RWPE1 (cell line): ENCODE results near the gene ITGAL.

Source experiments
- CTCF ChIA-PET: fragments of 350-600 bp; sonication (Branson Sonifier 250); formaldehyde crosslinking; extraction: SDS; loops from one replicate; lab custom pipeline; 2021; lab: Yijun Ruan, JAX
- POLR2A ChIA-PET: fragments of 400-600 bp; formaldehyde crosslinking; extraction: SDS; loops from one replicate; lab custom pipeline; 2020; ENCODE audit warnings: antibody characterized with exemption; ENCODE audit not compliant: low non-redundant PET; lab: Yijun Ruan, JAX
- DNase-seq: peaks from one replicate; pipeline ENCODE4 v3.0.0; 2012; ENCODE audit warnings: low spot score
- H3K27ac ChIP-seq: fragments of 450-650 bp; 2 replicates; pipeline ENCODE4 v1.5.1; 2017
- TF ChIP-seq, protein P1 (sequence below): fragments of 450-650 bp; conservative IDR thresholded peaks from 2 replicates; pipeline ENCODE4 v1.5.1; 2017; ENCODE audit warnings: low read depth, mild to moderate bottlenecking

ITGAL gene

GRCh38 chr16:30437511-30438046 lies 35.0 kb upstream of the ITGAL start:
- ChIA-PET POLR2A (interaction anchor here (0.6 kb wide), 1 partner anchor 22 kb away, joined by 5 read pairs; no protein-coding TSS in a partner anchor), CTCF (interaction anchor here (0.7 kb wide), 1 partner anchor 331 kb away, joined by 4 read pairs; no protein-coding TSS in a partner anchor)
- no peak overlapping the region for H3K27ac ChIP-seq
- TF ChIP-seq, protein P1, sequence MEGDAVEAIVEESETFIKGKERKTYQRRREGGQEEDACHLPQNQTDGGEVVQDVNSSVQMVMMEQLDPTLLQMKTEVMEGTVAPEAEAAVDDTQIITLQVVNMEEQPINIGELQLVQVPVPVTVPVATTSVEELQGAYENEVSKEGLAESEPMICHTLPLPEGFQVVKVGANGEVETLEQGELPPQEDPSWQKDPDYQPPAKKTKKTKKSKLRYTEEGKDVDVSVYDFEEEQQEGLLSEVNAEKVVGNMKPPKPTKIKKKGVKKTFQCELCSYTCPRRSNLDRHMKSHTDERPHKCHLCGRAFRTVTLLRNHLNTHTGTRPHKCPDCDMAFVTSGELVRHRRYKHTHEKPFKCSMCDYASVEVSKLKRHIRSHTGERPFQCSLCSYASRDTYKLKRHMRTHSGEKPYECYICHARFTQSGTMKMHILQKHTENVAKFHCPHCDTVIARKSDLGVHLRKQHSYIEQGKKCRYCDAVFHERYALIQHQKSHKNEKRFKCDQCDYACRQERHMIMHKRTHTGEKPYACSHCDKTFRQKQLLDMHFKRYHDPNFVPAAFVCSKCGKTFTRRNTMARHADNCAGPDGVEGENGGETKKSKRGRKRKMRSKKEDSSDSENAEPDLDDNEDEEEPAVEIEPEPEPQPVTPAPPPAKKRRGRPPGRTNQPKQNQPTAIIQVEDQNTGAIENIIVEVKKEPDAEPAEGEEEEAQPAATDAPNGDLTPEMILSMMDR: no peak
- DNase-seq: no peak

- no peak overlapping the region for H3K27ac ChIP-seq
- ChIA-PET CTCF (no interaction called here), POLR2A (interaction anchor here (0.6 kb wide), 1 partner anchor 63 kb away, joined by 14 read pairs; no protein-coding TSS in a partner anchor)
- DNase-seq: no peak
- TF ChIP-seq, protein P1: no peak
Measured at GRCh38 chr16:30438835-30439234, 33.7 kb upstream of the ITGAL start.

DNA sequence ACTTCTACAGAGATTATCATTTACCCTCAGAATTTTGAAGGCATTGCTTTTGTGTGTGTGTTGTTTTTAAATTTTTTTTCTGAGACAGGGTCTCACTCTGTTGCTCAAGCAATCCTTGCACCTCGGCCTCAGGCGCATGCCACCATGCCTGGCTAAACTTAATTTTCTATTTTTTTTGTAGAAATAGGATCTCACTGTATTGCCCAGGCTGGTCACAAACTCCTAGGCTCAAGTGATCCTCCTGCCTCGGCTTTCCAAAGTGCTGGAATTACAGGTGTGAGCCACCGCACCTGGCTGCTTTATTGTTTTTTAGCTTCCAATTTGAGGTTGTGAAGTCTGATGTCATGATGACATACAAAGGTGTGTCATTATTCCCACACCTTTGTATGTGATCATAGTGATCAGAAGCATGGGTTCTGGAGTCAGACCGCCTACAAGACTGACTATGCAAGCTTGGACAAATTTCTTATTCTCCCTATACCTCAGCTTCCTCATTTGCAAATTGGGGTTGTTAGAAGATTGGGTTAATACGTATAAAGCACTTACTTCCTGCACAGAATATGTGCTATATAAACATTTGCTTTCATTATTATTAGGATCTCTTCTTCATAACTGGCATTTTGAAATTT lies 32.7 kb upstream of the ITGAL start:
- TF ChIP-seq, protein P1: no peak
- no peak for DNase-seq
- POLR2A ChIA-PET: no interaction called here
- no peak overlapping the region for H3K27ac ChIP-seq
- CTCF ChIA-PET: no interaction called here

DNA sequence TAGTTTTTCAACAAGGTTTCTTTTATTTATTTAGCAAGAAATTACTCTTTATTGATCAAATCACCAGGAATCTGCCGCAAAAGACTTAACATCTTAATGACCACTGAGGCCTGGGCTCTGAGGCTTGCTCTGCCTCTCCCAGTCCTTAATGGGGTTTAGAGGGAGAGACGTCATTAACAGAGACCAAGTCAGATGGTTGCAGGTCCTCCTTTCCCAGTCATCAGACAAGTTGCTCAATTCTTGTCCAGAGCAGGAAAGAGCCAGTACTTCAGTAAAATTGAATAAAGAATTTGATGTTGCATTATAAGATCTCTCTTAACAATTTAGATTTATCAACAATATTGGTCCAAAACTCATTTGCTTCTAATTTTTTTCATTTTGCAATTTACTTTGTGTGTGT lies 28.9 kb upstream of the ITGAL start:
- POLR2A ChIA-PET: no interaction called here
- TF ChIP-seq, protein P1: no peak
- CTCF ChIA-PET: no interaction called here
- DNase-seq: no peak
- no peak overlapping the region for H3K27ac ChIP-seq

DNA sequence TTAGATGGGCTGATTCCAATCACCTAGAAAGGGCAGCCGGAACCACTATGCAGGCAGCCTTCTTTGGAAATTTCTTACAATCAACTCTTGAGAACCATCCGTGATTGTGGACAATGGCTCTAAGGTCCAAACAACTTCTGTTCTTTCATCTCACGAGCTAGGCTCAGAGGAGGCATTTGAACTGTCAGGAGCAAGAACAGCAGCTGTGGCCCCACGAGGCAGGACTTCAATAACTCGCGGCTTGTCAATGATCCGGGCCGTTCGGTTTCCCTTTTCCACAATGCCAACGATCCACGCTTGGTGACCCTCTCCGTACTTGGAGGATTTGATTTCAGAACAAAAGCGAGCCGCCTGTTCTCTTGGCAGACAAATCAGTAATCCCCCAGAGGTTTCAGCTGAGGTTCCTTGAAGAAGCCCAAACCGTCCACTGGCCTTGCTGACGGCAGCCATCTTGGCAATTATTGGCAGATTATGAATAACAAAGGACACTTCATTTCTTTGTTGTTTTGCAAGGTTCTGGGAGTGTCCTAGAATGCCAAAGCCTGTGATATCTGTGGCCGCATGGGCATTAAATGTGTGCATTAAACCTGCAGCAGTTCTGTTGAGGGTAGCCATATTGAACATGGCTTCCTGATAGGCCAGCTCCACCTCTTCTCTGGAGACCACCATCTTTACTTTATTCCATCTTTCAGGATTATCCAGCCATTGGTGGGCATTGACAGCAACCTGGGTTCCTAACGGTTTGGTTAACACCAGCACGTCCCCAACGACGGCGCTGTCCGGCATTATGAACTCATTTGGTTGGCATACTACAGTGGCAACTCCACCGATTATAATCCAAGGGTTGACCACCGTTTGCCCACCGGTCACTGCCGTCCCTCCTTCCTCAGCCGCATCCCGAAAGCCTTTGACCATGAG lies 28.1 kb upstream of the ITGAL start:
- POLR2A ChIA-PET: interaction anchor here (0.6 to 1.1 kb wide), 3 partner anchors 11 to 123 kb away, joined by 3 to 4 read pairs (median 3); no protein-coding TSS in a partner anchor
- CTCF ChIA-PET: interaction anchor here (0.6 kb wide), 1 partner anchor 98 kb away, joined by 3 read pairs; no protein-coding TSS in a partner anchor
- TF ChIP-seq, protein P1: no peak
- peak overlapping the region; percentile 87 for H3K27ac ChIP-seq
- DNase-seq: no peak

DNA sequence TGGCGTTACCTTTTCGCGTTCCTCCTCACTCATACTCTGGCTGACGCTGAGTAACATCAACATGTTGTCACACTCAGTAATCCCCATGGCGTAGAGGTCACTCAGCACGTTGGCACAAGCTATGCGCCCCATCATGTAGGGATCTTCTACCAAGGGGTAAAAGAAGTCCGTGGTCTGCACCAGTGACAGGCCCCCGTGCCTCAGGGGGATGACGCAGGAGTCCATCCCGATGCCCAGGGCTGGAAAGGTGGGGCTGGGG lies 27.5 kb upstream of the ITGAL start:
- TF ChIP-seq, protein P1: no peak
- DNase-seq: no peak
- ChIA-PET CTCF (interaction anchor here (0.6 to 0.9 kb wide), 3 partner anchors 97 to 355 kb away, joined by 3 read pairs; no protein-coding TSS in a partner anchor), POLR2A (interaction anchor here (0.6 to 1.1 kb wide), 3 partner anchors 11 to 123 kb away, joined by 3 to 4 read pairs (median 3); no protein-coding TSS in a partner anchor)
- peak overlapping the region; percentile 87 for H3K27ac ChIP-seq
